Heart left ventricle (tissue), 13 donors: Measurements from ENCODE around the gene GFY.

Experiments
- CTCF ChIP-seq, 12 donors: fragments of 200-600 bp; sonication (generic) in 4 of 12; IDR thresholded peaks; one replicate each; pipeline versions ENCODE4 v1.5.0 to v1.8.0; 2018 to 2022; ENCODE audit warnings: antibody characterized with exemption in 12 of 12, mild to moderate bottlenecking in 5 of 12
- POLR2A ChIP-seq, 2 donors: fragments of 450-650 bp; IDR thresholded peaks; one replicate each; pipeline ENCODE4 v1.6.1; 2017; ENCODE audit warnings: antibody characterized with exemption in 2 of 2, mild to moderate bottlenecking in 2 of 2, moderate library complexity in 2 of 2
- donor health status: ischemic (EF 13 %, LVEDD 7.1; RV severe dilation, severe dysfunction).
- donor health status: DM: no; HTN: yes; CAD: no.
- donor health status: DM: no; HTN: no; CAD: no.
- donor health status: ischemic (EF 25% LVEDD 6.9; RV normal size, moderate dysfunction).
- donor health status: ischemic (EF 25% LVEDD 5.7; RV mildly dilated, moderate dysfunction).
- donor health status: ischemic (EF 35%, LVEDD 5.7; RV mildly dilated, moderate dysfunction).
- donor health status: nonischemic (EF 11% LVEDD 7.7; RV severe dilation, severe dysfunction).
- donor health status: DM: yes; HTN: yes; CAD: no.
- donor health status: PGD.
- donor health status: ischemic (EF 29% LVEDD 5.4; RV normal size, mild dysfunction).
- donor health status: nonischemic (EF 23%, LVEDD 6.1; RV moderate dilation, normal function).

- peak in 1 of 2 donors; percentile 21 for TF ChIP-seq POLR2A (IDR thresholded peaks at IDR 0.05)
- TF ChIP-seq CTCF (IDR thresholded peaks at IDR 0.05) = no peak
Observed at GRCh38 chr19:49442771-49443365, 17.7 kb downstream of the GFY start.
